Limb (tissue), 2 donors: Measurements from ENCODE around the gene PRDM16.

Experiments used
- DNase-seq, 2 donors: peaks; one replicate each; pipeline ENCODE4 v3.0.0-alpha.2; 2016; ENCODE audit errors: extremely low spot score in 2 of 2

The PRDM16 gene

GRCh38 chr1:3423896-3424611, 355.1 kb downstream of the PRDM16 start:
- no peak for DNase-seq

- no peak for DNase-seq
Observed at GRCh38 chr1:3425486-3426215, 356.6 kb downstream of the PRDM16 start.

GRCh38 chr1:3426956-3427535, 358.0 kb downstream of the PRDM16 start:
- DNase-seq = no peak

- DNase-seq = no peak
Observed at GRCh38 chr1:3427711-3428704, 359.0 kb downstream of the PRDM16 start.

- DNase-seq = no peak
Observed at GRCh38 chr1:3428899-3429298, 359.9 kb downstream of the PRDM16 start.

GRCh38 chr1:3429320-3429719, 360.3 kb downstream of the PRDM16 start:
- DNase-seq = no peak

GRCh38 chr1:3429766-3430165, 360.8 kb downstream of the PRDM16 start:
- DNase-seq = no peak

- DNase-seq = no peak
Observed at GRCh38 chr1:3430406-3430805, 361.4 kb downstream of the PRDM16 start.

- DNase-seq = no peak
Observed at GRCh38 chr1:3430820-3431219, 361.8 kb downstream of the PRDM16 start.

- no peak for DNase-seq
Observed at GRCh38 chr1:3431266-3431665, 362.3 kb downstream of the PRDM16 start.

- no peak for DNase-seq
Observed at GRCh38 chr1:3431686-3432085, 362.7 kb downstream of the PRDM16 start.

GRCh38 chr1:3432306-3432705, 363.3 kb downstream of the PRDM16 start:
- DNase-seq = no peak

GRCh38 chr1:3433076-3433475, 364.1 kb downstream of the PRDM16 start:
- DNase-seq = no peak

- DNase-seq = no peak
Observed at GRCh38 chr1:3433596-3434320, 364.8 kb downstream of the PRDM16 start.

- DNase-seq = no peak
Observed at GRCh38 chr1:3434406-3435110, 365.6 kb downstream of the PRDM16 start.

- DNase-seq = no peak
Observed at GRCh38 chr1:3435666-3436065, 366.7 kb downstream of the PRDM16 start.

GRCh38 chr1:3436451-3436850, 367.4 kb downstream of the PRDM16 start:
- no peak for DNase-seq

- DNase-seq = no peak
Observed at GRCh38 chr1:3436901-3437300, 367.9 kb downstream of the PRDM16 start.

- no peak for DNase-seq
Observed at GRCh38 chr1:3438661-3439180, 369.7 kb downstream of the PRDM16 start.
